HG03060 (cell line): ENCODE results near the gene ANG.
A peak's percentile ranks its signal among the peaks of the same experiment; 100 is the strongest.

Source experiments
- ATAC-seq: cut with Tn5 transposase; IDR thresholded peaks from one replicate; pipeline ENCODE4 v1.9.1; 2021; ENCODE audit warnings: low read depth, moderate number of reproducible peaks; ENCODE audit not compliant: unreplicated experiment

The ANG gene

GRCh38 chr14:20671597-20672283, 16.8 kb upstream of the ANG start:
- ATAC-seq: no peak

- ATAC-seq: no peak
These were observed 12.9 kb upstream of the ANG start for GRCh38 chr14:20675669-20676068.

GRCh38 chr14:20676072-20676471, 12.5 kb upstream of the ANG start:
- ATAC-seq: no peak

GRCh38 chr14:20679907-20680306, 8.7 kb upstream of the ANG start:
- ATAC-seq: no peak

- no peak for ATAC-seq
These were observed 8.2 kb upstream of the ANG start for GRCh38 chr14:20680363-20680762.

- ATAC-seq: no peak
These were observed 7.7 kb upstream of the ANG start for GRCh38 chr14:20680843-20681347.

- no peak for ATAC-seq
These were observed 7.0 kb upstream of the ANG start for GRCh38 chr14:20681348-20682126.

- no peak for ATAC-seq
These were observed 6.5 kb upstream of the ANG start for GRCh38 chr14:20682127-20682434.

GRCh38 chr14:20682435-20683124, 6.0 kb upstream of the ANG start:
- peak; percentile 8 for ATAC-seq

- ATAC-seq: peak; percentile 28
These were observed 5.3 kb upstream of the ANG start for GRCh38 chr14:20683125-20683890.

GRCh38 chr14:20683891-20684661, 4.5 kb upstream of the ANG start, which contains the start of gene RNASE4:
Gene RNASE4, plus strand, starts transcription at chr14:20684560. Its CDS starts 14,812 bp downstream, at chr14:20699372.
- peak; percentile 21 for ATAC-seq

GRCh38 chr14:20684662-20685456, 3.7 kb upstream of the ANG start:
- ATAC-seq: no peak

GRCh38 chr14:20686386-20687143, 2.0 kb upstream of the ANG start:
- no peak for ATAC-seq

GRCh38 chr14:20687362-20688166, 1.0 kb upstream of the ANG start:
- no peak for ATAC-seq

GRCh38 chr14:20690848-20691640, 2.5 kb downstream of the ANG start:
- no peak for ATAC-seq

- no peak for ATAC-seq
These were observed 3.7 kb downstream of the ANG start for GRCh38 chr14:20692116-20692751.
